Right lobe of liver (tissue), 6 donors: ENCODE data around the gene NT5DC1. TPM values are rescaled to one million over a fixed set of nuclear protein-coding genes. Genes with fewer than 3 reads are reported as not detected.

Source experiments
- ATAC-seq, 4 donors: fragments of 200-7000 bp; cut with Tn5 transposase; one replicate each; pipeline ENCODE4 v1.9.1; 2020; ENCODE audit warnings: mild to moderate bottlenecking in 4 of 4, moderate library complexity in 4 of 4
- DNase-seq, 3 donors: peaks; one replicate each; pipeline ENCODE4 v3.0.0-alpha.2; 2020
- H3K27ac ChIP-seq, 3 donors: fragments of 200-600 bp; one replicate each; pipeline ENCODE4 v1.8.0; 2022
- H3K27me3 ChIP-seq, 2 donors: fragments of 200-600 bp; one replicate each; pipeline ENCODE4 v1.8.0; 2022
- H3K36me3 ChIP-seq, 4 donors: fragments of 200-600 bp; sonication (generic) in 1 of 4; one replicate each; pipeline versions ENCODE4 v1.5.1 to v1.8.0; 2017 to 2022; ENCODE audit warnings: control low read depth in 1 of 4
- H3K4me1 ChIP-seq, 4 donors: fragments of 200-600 bp; sonication (generic) in 1 of 4; one replicate each; pipeline versions ENCODE4 v1.5.1 to v1.8.0; 2017 to 2022; ENCODE audit warnings: control low read depth in 1 of 4
- H3K4me3 ChIP-seq, 3 donors: fragments of 200-600 bp; one replicate each; pipeline ENCODE4 v1.8.0; 2022
- H3K9me3 ChIP-seq, 4 donors: fragments of 200-600 bp; sonication (generic) in 1 of 4; one replicate each; pipeline versions ENCODE4 v1.5.1 to v1.8.0; 2017 to 2022; ENCODE audit warnings: control low read depth in 1 of 4
- POLR2A ChIP-seq: fragments of 450-650 bp; IDR thresholded peaks from one replicate; pipeline ENCODE4 v1.6.1; 2017; ENCODE audit warnings: antibody characterized with exemption, mild to moderate bottlenecking
- WGBS: methylation state at CpG from one replicate; pipeline ENCODE4 v1.1.6; 2018; ENCODE audit warnings: low coverage, low lambda C conversion rate; ENCODE audit not compliant: insufficient coverage; ENCODE audit errors: missing lambda C conversion rate; 5-methylcytosine and 5-hydroxymethylcytosine counted together
- intact Hi-C, 2 donors: fragments of 100-400 bp; cut with DNase I; formaldehyde crosslinking; loops; one replicate each; pipeline versions ENCODE4 v1.11.2 to v1.14.1; 2022
- total RNA-seq, 6 experiments: library from RNA; depleted of rRNA in 2 of 6; stranded (reverse); fragments of >200 nt in 2 of 6; fragmentation: NEBNext Ultra II Directional in 3 of 6; extraction: Animal tissue kit (Norgen Biotek cat#: 25700) in 3 of 6; gene quantifications; one replicate each; pipeline versions ENCODE4 v1.1.0 to v1.2.4, GENCODE V29; 2016 to 2023
- TF ChIP-seq, protein P1 (sequence below), 4 donors: fragments of 200-600 bp in 3 of 4; fragments of 450-650 bp in 1 of 4; IDR thresholded peaks; one replicate each; pipeline versions ENCODE4 v1.5.1 to v1.8.0; 2016 to 2022; ENCODE audit warnings: antibody characterized with exemption in 4 of 4, mild to moderate bottlenecking in 2 of 4
- donor health status: DM: no; HTN: yes; CAD: no.
- donor health status: DM: no; HTN: no; CAD: no.
- donor health status: DM: no; HTN: no; CAD: no.
- donor health status: DM: no; HTN: yes; CAD: no.
- donor health status: DM: no; HTN: yes; CAD: no.

Gene NT5DC1
- total RNA-seq, 6 experiments from 2014 or later = 8.5 to 49.1 (median 34.8) TPM

DNA sequence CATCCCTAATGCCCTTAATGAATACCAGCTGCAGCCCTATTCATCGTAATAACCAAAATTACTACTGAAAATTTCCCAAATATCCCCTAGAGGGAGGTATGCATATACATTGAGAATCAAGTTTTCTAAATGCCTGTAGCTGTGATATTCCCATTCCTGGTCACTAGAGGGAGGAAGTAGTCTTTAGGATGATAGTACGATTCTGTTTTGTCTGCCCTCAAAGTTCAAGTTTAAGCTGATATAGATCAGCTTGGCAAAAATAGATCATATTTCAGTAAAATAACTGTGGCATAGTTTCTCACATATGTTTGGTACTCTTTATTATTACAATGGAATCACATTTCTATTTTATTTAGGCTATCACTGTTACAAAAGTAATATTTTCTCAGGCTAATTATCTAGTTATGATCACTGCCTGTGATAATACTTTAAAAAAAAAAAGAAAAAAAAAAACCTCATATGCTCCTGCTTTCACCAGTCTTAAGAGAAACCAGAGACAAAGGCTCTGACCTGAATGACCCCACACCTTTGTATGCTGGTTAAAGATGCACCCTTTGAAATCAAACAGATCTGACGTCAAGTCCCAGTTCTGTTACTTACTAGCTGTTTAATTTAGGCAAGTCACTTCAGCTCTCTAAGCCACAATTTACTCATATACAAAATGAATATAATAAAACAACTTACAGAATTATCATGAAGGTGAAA is 168.1 kb downstream of the NT5DC1 start:
- no peak for TF ChIP-seq POLR2A
- TF ChIP-seq, protein P1, sequence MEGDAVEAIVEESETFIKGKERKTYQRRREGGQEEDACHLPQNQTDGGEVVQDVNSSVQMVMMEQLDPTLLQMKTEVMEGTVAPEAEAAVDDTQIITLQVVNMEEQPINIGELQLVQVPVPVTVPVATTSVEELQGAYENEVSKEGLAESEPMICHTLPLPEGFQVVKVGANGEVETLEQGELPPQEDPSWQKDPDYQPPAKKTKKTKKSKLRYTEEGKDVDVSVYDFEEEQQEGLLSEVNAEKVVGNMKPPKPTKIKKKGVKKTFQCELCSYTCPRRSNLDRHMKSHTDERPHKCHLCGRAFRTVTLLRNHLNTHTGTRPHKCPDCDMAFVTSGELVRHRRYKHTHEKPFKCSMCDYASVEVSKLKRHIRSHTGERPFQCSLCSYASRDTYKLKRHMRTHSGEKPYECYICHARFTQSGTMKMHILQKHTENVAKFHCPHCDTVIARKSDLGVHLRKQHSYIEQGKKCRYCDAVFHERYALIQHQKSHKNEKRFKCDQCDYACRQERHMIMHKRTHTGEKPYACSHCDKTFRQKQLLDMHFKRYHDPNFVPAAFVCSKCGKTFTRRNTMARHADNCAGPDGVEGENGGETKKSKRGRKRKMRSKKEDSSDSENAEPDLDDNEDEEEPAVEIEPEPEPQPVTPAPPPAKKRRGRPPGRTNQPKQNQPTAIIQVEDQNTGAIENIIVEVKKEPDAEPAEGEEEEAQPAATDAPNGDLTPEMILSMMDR (IDR thresholded peaks at IDR 0.05) = peak; percentile 73 to 84 (median 82)
- no peaks in the 10 kb centered on the region for H3K9me3 ChIP-seq
- WGBS = 3% methylated on average over 3 of the region's 3 CpGs
- H3K4me3 ChIP-seq = no peak overlapping the region
- H3K4me1 ChIP-seq = peaks cover 0 to 17% (median 6%) of the 10 kb centered on the region in 4 donors
- ATAC-seq (peak; percentile 92 to 98 (median 93)), DNase-seq (no peak)
- intact Hi-C loops = no loop called here
- H3K27ac ChIP-seq = peak overlapping the region in 1 of 3 donors; percentile 34
- no peaks in the 10 kb centered on the region for H3K27me3 ChIP-seq
- peaks cover 0 to 13% (median 0%) of the 10 kb centered on the region in 4 donors for H3K36me3 ChIP-seq

GRCh38 chr6:116271149-116271708 is 170.6 kb downstream of the NT5DC1 start:
- intact Hi-C loops = no loop called here
- Histone ChIP-seq H3K4me3 (no peak overlapping the region), H3K27ac (no peak overlapping the region), H3K27me3 (no peaks in the 10 kb centered on the region), H3K36me3 (peaks cover 0 to 13% (median 0%) of the 10 kb centered on the region in 4 donors), H3K9me3 (no peaks in the 10 kb centered on the region), H3K4me1 (peaks cover 0 to 31% (median 6%) of the 10 kb centered on the region in 4 donors)
- no peak for ATAC-seq
- TF ChIP-seq, protein P1 (IDR thresholded peaks at IDR 0.05) = no peak
- no peak for DNase-seq
- 33% methylated on average over 2 of the region's 2 CpGs for WGBS

DNA sequence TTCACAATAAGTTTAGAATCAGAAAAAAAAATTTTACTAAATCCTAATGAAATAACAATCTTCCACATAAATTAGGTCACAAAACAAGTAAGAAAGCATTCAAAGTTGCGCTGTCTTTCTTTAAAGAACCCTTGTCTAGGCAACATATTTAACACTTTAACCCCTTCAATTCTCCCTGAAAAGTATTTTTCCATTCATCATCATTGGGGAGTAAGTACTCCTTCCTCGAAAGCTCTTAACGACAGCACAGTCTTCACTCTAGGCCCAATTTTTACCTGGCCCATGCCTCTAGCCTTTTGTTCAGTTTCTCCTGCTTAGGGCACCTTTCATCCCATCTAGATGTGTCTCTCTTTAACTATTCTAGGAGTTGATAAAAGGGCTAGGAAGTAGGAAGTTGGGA is 176.5 kb downstream of the NT5DC1 start:
- no peak for TF ChIP-seq POLR2A
- TF ChIP-seq, protein P1 (IDR thresholded peaks at IDR 0.05) = no peak
- Histone ChIP-seq H3K27me3 (no peaks in the 10 kb centered on the region), H3K9me3 (no peaks in the 10 kb centered on the region), H3K4me1 (peaks cover 0 to 38% (median 9%) of the 10 kb centered on the region in 4 donors), H3K27ac (peak overlapping the region in 1 of 3 donors; percentile 14), H3K4me3 (peak overlapping the region; percentile 9 to 93 (median 19)), H3K36me3 (peaks cover 0 to 13% (median 0%) of the 10 kb centered on the region in 4 donors)
- intact Hi-C loops = no loop called here
- WGBS = 42% methylated on average over 3 of the region's 3 CpGs
- ATAC-seq = no peak
- no peak for DNase-seq

GRCh38 chr6:116278481-116278829 is 177.8 kb downstream of the NT5DC1 start:
- Histone ChIP-seq H3K9me3 (no peaks in the 10 kb centered on the region), H3K36me3 (peaks cover 0 to 2% (median 0%) of the 10 kb centered on the region in 4 donors), H3K27me3 (no peaks in the 10 kb centered on the region), H3K27ac (peak overlapping the region; percentile 93 to 96 (median 93)), H3K4me3 (peak overlapping the region; percentile 84 to 93 (median 86)), H3K4me1 (peaks cover 0 to 38% (median 9%) of the 10 kb centered on the region in 4 donors)
- 72% methylated on average over 3 of the region's 11 CpGs for WGBS
- no peak for DNase-seq
- TF ChIP-seq POLR2A = no peak
- TF ChIP-seq, protein P1 (IDR thresholded peaks at IDR 0.05) = no peak
- intact Hi-C loops = no loop called here
- ATAC-seq = no peak
